Mononuclear cell (primary cell): Measurements from ENCODE around the gene KCNA5. TPM values are rescaled to one million over a fixed set of nuclear protein-coding genes. Genes with fewer than 3 reads are reported as not detected.

Experiments used
- H3K27me3 ChIP-seq: 2 replicates; pipeline ENCODE4 v1.6.0; 2011; ENCODE audit warnings: low read length, control low read depth; ENCODE audit not compliant: insufficient read depth
- H3K4me1 ChIP-seq: 2 replicates; pipeline ENCODE4 v1.5.1; 2011; ENCODE audit warnings: mild to moderate bottlenecking, low read length, control low read depth; ENCODE audit not compliant: insufficient read depth
- H3K4me3 ChIP-seq: 2 replicates; pipeline ENCODE4 v1.5.1; 2011; ENCODE audit warnings: mild to moderate bottlenecking, low read length, moderate library complexity
- H3K9me3 ChIP-seq: 2 replicates; pipeline ENCODE4 v1.5.1; 2011; ENCODE audit warnings: low read depth, mild to moderate bottlenecking, control low read depth, low read length
- total RNA-seq: library from RNA; depleted of rRNA; stranded (reverse); fragments of >200 nt; gene quantifications from one replicate; pipeline ENCODE4 v1.2.3, GENCODE V29; 2012

KCNA5 gene
- total RNA-seq, 1 donor: 0.10 TPM

DNA sequence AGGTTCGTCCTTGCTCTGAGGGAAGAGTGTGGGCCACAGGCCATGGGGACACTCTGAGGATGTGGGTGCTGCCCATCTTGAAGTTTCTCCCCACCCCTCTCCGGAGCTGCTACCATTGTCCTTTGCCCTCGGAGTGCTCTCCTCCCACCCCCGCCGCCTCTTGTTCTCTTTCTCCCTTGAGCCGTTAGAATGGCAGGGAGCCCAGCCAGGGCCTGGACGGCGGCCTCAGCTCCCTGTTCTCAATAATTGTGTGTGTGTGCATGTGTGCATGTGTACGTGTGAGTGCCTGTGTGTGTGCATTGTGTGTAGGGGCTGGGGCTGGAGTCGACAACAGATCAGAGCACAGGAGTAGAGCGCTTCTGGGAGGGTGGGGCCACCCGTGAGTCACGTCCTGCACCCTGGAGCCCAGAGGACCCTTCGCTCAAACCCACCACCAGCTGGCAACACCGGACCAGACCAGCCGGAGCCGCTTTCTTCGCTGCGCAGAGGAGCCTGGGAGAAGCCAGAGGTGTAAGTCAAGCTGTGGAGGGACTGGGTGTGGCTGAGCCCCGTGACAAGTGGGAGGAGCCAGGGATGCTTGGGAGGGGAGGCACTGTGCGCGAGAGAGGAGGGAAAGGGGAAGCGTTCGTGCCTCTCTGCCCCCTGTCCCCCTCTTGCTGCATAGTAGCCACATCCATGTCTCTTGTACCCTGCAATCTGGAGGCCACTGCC lies 25.9 kb upstream of the KCNA5 start:
- H3K4me3 ChIP-seq: no peak overlapping the region
- no peaks in the 10 kb centered on the region for H3K27me3 ChIP-seq
- no peaks in the 10 kb centered on the region for H3K4me1 ChIP-seq
- no peaks in the 10 kb centered on the region for H3K9me3 ChIP-seq

DNA sequence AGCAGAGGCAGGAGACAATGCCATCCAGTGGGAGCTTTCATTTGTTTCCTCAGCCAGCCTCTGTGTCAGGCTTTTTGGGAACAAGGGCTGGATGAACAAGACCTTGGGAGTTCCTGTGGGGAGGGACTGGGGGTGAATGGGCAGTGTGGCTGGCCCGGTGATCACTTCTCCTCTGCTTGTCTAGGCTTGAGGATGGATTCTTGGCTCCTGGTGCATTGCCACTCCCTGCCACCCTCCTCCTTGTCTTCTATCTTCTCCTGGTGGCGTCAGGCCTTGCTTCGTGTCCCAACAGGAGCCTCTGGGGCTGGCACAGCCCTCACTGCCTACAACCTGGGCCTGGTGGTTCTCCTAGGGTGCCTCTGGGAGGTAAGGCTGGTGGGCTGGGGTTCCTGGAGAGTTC lies 25.0 kb upstream of the KCNA5 start:
- H3K9me3 ChIP-seq: no peaks in the 10 kb centered on the region
- H3K4me3 ChIP-seq: no peak overlapping the region
- H3K4me1 ChIP-seq: no peaks in the 10 kb centered on the region
- no peaks in the 10 kb centered on the region for H3K27me3 ChIP-seq

DNA sequence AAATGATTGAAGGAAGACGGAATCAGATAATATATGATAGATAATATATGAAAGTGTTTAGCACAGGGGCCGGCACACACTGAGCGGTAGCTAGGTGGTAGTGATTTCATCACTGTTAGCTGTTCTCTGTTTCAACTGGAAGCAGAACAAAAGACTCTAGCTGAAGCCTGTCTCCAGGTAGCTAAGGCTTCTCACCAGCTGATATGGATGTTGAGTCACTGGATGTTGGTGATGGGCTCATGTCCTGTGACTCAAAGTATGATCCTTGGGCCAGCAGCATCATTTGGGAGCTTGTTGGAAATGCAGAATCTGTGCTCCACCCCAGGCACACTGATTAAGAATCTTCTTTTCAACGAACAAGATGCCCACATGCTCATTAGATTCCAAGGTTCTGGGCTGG lies 21.7 kb upstream of the KCNA5 start:
- no peaks in the 10 kb centered on the region for H3K9me3 ChIP-seq
- no peaks in the 10 kb centered on the region for H3K4me1 ChIP-seq
- H3K4me3 ChIP-seq: no peak overlapping the region
- no peaks in the 10 kb centered on the region for H3K27me3 ChIP-seq

DNA sequence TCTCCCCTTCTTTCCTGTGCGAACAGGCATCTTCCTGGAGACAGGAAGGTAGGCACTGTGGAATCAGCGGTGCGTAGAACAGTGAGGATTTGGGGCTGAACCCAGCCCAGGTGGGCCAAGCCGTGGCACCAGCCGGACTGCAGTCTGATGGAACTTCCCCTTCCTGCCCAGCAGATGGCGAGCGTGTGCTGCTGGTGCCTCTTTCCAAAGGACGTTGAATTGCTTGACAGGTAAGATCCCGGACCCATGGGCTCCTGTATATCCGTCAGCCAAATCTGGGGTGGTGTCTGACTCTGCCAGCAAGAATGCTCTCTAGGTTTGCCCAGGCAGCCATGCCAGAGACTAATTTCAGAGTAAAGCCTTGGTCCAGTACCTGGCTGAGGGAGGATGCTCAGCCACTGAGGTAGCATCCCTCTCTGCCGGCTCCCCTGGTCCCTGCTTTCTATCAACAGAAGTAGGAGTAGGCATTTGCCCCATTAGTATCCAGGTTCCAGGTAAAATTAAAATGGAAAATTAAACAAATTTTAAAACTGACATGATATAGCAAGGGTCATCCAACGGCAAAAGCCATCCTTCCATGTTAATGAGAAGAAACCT lies 21.1 kb upstream of the KCNA5 start:
- no peaks in the 10 kb centered on the region for H3K4me1 ChIP-seq
- H3K4me3 ChIP-seq: no peak overlapping the region

DNA sequence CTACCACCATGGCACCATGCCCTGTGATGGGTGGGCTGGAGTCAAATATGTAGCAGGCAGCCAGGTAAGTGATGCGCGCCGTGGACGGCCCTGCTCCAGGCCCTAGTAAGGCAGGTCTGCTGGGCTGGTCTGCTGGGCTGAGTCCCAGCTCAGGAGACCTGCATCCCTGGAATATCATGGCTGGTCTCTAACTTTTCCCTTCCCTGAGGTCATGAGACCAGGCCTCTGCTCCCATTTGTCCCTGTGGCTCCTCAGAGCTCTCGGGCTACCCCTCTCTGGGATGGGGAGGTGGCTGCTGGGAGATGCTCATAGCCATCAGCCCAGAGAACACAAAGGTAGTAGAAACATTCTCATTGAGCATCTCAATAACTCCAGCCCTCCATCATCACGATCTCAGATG lies 19.8 kb upstream of the KCNA5 start:
- no peak overlapping the region for H3K4me3 ChIP-seq
- H3K27me3 ChIP-seq: peaks cover 3% of the 10 kb centered on the region
- H3K4me1 ChIP-seq: no peaks in the 10 kb centered on the region

More for the DNA sequence above, 21.1 kb upstream of the KCNA5 start:
- Histone ChIP-seq H3K9me3 (no peaks in the 10 kb centered on the region), H3K27me3 (no peaks in the 10 kb centered on the region)

DNA sequence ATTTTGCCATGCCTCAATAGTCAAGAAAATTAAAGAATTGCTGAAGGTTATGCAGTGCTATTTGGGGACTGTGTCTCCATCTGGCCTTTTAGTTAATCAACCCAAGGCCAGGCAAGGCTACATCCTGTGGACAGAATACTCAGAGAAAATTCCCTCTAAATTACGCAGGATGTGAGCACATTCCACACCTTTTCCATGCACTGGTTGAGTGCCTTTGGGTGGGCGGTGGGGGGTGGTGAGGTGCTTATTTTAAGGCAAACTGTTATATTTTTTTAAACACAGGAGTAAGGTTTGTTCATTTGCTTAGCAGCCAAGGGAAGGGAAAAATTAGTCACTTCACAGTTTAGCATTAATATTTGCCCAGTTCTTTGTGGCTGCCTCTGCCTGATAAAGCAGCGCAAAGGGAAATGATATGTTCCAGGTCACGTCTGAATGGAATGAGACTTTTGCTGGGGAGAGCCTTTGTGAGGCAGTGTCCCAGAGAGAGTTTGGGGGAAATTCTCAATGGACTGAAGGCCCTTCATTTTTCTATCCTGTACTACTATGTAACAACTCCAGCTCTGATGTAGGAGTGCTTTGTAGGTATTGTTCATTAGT lies 17.2 kb upstream of the KCNA5 start:
- H3K9me3 ChIP-seq: no peaks in the 10 kb centered on the region
- no peak overlapping the region for H3K4me3 ChIP-seq
- no peaks in the 10 kb centered on the region for H3K4me1 ChIP-seq
- H3K27me3 ChIP-seq: peaks cover 3% of the 10 kb centered on the region

More for the DNA sequence above, 19.8 kb upstream of the KCNA5 start:
- H3K9me3 ChIP-seq: no peaks in the 10 kb centered on the region

DNA sequence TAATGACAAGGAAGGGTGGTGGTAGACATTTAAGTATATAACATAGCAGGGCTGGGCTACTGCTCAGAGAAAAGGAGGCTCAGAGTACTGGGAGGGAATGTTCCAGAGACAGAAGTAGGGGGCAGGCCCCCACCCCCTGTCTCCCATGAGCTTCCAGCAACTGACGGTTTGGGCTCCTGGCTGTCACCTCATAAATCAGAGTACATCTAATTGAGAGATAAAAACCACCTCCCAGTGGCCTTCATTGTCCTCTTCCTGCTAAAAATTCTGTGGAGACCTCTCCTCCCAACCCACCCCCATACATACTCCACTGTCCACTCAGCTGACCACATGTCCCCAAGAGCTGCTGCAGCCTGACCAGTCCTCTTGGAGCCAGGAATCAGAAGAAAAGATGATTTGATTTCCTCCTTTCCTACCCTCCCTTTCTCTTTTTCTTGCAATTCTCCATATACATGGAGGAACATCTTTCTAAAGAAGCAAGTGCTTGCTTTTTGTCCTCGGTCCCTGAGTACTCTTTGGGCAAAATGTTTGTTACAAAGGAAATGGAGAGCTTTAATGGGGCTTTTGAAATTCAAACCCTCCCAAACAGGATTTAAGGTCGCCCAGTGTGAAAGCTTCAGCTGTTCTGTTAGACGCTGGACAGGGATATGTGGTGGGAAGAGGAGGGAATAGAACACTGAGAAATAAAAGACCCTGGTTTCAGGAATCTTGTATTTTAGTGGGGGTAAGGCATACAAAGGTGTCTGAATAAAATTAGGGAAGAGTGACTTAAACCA lies 16.4 kb upstream of the KCNA5 start:
- no peak overlapping the region for H3K4me3 ChIP-seq
- peaks cover 3% of the 10 kb centered on the region for H3K27me3 ChIP-seq
- no peaks in the 10 kb centered on the region for H3K9me3 ChIP-seq

DNA sequence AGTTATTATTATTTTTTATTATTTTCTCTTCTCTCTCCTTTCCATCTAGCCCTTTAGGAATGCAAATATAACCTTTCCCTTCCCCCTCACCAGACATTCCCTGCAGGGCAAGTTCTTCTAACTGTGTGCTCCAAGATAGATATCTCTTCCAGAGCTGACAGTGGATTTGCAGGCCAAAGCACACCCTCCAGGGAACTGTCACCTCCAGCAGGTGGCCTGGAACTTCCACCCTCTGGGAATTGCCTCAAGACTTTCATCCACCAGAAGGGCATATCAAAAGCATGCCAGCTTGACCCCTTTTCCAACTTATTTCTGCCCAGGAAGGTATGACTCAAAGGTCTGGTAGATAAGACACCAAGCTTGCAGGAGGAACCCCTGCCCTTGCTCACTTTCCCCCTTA lies 13.6 kb upstream of the KCNA5 start:
- no peak overlapping the region for H3K4me3 ChIP-seq
- no peaks in the 10 kb centered on the region for H3K9me3 ChIP-seq
- no peaks in the 10 kb centered on the region for H3K4me1 ChIP-seq
- peaks cover 3% of the 10 kb centered on the region for H3K27me3 ChIP-seq

More for the DNA sequence above, 16.4 kb upstream of the KCNA5 start:
- no peaks in the 10 kb centered on the region for H3K4me1 ChIP-seq

DNA sequence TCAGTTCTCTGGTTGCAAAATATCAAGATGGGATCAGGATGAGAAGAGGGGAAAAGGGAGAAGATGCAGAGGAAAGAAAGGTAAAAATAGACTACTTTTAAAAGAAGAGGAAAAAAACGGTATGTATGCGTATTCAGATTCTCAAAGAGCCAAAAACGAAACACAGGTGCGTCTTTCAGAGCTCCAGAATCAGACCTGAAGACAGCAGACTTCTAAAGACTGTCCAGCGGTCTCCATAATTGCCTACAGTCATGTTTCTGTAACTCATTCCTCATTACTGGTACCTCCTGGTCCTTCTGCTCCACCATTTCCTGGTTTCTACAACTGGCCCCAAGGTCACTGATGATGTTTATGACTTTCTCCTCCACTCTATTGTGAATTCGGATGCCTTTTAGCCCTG lies 12.4 kb upstream of the KCNA5 start:
- no peak overlapping the region for H3K4me3 ChIP-seq
- no peaks in the 10 kb centered on the region for H3K4me1 ChIP-seq
- no peaks in the 10 kb centered on the region for H3K9me3 ChIP-seq
- peaks cover 3% of the 10 kb centered on the region for H3K27me3 ChIP-seq

DNA sequence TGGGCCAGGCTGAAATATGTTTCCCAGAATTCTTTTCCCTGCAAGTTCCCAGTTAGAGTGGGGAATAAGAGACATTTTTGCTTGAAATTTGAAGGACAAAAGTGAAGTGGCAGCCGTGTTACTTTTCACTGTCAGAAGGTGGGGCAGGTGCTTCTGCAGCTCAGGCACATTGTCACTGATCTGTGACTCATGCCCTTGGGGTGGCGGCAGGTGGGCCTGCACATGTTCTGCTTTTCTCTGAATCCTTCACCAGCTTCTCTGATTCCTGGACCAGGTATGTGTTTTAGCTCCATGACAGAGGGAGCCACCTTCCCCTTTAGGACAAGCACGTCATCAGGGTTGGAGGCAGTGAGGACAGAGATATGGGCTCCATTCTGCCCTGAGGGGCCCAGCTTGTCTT lies 11.7 kb upstream of the KCNA5 start:
- H3K4me1 ChIP-seq: no peaks in the 10 kb centered on the region
- no peak overlapping the region for H3K4me3 ChIP-seq
- H3K9me3 ChIP-seq: no peaks in the 10 kb centered on the region
- H3K27me3 ChIP-seq: peaks cover 3% of the 10 kb centered on the region

DNA sequence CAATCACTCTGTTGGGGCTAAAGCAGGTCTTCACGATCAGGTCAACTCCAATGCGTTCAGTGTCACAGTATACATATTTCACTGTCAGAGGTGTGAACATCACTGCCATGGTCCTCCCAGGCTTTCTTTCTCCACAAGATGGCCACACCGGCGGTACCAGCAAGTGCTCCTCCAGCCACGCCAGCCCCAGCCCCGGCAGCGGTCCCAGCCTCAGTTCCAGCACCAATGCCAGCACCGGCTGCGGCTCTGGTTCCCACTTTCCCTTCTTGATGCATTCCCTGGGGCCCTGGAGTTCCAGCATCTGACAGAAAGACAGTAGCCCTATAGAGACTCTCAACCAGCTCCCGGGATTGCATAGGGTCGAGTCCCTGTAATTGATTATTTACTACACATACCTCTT lies 10.9 kb upstream of the KCNA5 start:
- Histone ChIP-seq H3K27me3 (peaks cover 3% of the 10 kb centered on the region), H3K4me1 (no peaks in the 10 kb centered on the region), H3K9me3 (no peaks in the 10 kb centered on the region), H3K4me3 (no peak overlapping the region)

DNA sequence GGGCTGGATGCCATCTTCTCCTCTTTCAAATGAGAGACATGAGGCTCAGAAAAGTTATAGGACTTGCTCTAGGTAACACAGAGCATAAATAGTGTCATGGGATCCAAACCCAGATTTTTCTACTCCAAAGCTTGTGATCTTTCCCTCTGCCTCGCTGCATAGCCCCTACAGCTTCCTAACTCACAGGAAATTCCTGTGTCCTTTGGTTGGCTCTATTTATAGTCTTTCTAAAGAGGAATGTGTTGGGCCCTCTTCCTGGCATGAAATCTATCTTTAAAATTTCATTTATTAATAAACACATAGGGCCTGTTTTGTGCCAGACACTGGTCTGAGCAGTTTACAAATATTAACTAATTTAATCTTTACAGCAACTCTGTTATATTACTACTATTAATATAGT lies 9.8 kb upstream of the KCNA5 start:
- Histone ChIP-seq H3K4me1 (no peaks in the 10 kb centered on the region), H3K27me3 (no peaks in the 10 kb centered on the region), H3K9me3 (no peaks in the 10 kb centered on the region), H3K4me3 (no peak overlapping the region)

DNA sequence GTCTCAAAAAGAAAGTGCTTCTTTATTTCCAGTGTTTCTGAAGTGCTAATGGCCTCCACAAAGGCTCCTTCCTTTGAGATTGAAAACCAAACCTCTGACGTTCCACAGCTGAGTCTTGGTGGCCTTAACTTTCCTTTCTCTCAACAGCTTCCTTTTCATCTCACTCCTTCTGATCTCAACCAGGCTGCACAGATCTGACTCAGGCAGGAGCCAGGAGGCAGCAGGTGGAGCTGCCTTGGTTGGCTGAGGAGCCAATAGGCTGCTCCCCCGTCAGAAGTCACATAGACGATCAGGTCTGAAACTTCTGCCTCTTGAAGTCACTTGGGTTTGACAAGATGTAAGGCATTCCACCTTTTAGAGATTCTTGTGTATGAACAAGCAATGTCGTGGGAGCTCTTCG lies 9.1 kb upstream of the KCNA5 start:
- Histone ChIP-seq H3K4me3 (no peak overlapping the region), H3K27me3 (peaks cover 1% of the 10 kb centered on the region), H3K4me1 (no peaks in the 10 kb centered on the region), H3K9me3 (no peaks in the 10 kb centered on the region)

DNA sequence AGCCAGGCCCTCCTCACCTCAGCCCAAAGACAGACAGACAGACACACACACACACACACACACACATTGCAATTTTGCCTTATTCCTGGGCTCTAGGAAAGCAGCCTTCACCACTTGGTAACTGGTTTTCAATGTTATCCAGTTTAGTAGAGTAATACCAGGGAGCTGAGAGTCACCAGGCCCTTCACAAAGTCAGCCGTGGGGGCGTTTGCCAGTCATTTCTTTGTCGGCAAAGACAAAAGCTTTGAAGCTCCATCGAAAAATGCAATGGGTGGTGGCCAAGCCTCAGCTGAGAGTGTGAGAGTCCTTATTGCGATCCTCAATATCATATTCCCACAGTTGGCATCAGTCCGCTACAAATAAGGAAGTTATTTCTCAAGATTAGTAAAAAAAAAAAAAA lies 8.1 kb upstream of the KCNA5 start:
- peaks cover 8% of the 10 kb centered on the region for H3K27me3 ChIP-seq
- H3K4me3 ChIP-seq: no peak overlapping the region
- H3K4me1 ChIP-seq: no peaks in the 10 kb centered on the region
- no peaks in the 10 kb centered on the region for H3K9me3 ChIP-seq

DNA sequence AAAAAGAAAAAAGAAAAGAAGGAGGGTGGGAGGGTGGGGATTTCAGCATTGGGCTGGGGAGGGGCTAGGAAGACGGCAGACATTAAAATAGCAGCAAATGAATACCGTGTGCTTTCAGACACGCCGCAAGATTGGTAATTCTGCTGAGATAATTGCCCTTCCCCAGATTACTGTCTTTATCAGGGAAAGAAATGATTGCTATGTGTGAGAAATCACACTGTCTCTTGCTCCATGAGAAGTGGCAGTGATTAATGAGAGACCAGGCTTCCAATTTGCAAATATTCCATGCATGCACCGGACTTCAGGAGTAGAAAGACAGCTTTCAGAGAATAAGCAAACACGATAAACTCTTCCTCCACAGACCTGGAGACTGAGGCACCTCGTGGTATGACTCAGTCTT lies 7.6 kb upstream of the KCNA5 start:
- H3K4me1 ChIP-seq: no peaks in the 10 kb centered on the region
- H3K9me3 ChIP-seq: no peaks in the 10 kb centered on the region
- peaks cover 10% of the 10 kb centered on the region for H3K27me3 ChIP-seq
- H3K4me3 ChIP-seq: no peak overlapping the region
